Measurements from ENCODE around the gene TRPM3.

DNA sequence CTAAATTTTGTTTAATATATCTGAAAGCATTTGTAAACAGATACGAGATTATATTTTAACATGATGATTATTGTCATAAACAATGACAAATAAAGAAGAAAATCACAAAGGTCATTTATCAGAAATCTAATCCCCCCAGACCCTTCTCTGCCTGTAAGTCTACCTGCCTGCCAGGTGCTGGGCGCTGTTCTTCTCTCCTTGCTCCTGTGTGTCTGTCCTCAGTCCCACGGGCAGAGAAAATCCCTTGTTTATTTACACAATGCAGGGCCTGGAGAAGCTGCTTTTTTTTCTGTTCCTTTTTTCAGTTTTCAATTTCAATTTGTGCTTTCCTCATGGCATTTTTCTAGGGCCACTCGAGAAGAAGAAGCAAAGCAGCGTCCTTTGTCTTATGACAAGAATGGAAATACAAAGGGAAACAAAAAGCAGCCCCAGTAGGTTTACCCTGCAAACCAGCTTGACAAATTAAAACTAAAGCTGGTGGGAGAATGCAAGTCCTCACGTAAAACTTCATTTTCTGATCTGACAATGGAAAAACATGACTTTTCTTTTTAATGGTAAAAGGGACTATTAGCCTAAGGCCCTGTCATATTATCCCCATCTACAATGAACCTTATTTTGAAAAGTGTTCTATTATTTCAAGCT, 424.6 kb downstream of the TRPM3 start:
- TF ChIP-seq TSHZ2 (CRISPR knock-in tag; IDR thresholded peaks at IDR 0.05): no peak
- TF ChIP-seq, protein P1, sequence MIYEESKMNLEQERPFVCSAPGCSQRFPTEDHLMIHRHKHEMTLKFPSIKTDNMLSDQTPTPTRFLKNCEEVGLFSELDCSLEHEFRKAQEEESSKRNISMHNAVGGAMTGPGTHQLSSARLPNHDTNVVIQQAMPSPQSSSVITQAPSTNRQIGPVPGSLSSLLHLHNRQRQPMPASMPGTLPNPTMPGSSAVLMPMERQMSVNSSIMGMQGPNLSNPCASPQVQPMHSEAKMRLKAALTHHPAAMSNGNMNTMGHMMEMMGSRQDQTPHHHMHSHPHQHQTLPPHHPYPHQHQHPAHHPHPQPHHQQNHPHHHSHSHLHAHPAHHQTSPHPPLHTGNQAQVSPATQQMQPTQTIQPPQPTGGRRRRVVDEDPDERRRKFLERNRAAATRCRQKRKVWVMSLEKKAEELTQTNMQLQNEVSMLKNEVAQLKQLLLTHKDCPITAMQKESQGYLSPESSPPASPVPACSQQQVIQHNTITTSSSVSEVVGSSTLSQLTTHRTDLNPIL (CRISPR knock-in tag; IDR thresholded peaks at IDR 0.05; ENCODE audit: low read depth): no peak
- TF ChIP-seq GLIS3 (CRISPR knock-in tag; IDR thresholded peaks at IDR 0.05): no peak
- no peak for TF ChIP-seq TOX (CRISPR knock-in tag; IDR thresholded peaks at IDR 0.05; ENCODE audit: borderline replicate concordance)
- no peak for TF ChIP-seq SNAI2 (CRISPR knock-in tag; IDR thresholded peaks at IDR 0.05)
- TF ChIP-seq ZC3H10 (CRISPR knock-in tag; IDR thresholded peaks at IDR 0.05): no peak
- TF ChIP-seq, protein P2, sequence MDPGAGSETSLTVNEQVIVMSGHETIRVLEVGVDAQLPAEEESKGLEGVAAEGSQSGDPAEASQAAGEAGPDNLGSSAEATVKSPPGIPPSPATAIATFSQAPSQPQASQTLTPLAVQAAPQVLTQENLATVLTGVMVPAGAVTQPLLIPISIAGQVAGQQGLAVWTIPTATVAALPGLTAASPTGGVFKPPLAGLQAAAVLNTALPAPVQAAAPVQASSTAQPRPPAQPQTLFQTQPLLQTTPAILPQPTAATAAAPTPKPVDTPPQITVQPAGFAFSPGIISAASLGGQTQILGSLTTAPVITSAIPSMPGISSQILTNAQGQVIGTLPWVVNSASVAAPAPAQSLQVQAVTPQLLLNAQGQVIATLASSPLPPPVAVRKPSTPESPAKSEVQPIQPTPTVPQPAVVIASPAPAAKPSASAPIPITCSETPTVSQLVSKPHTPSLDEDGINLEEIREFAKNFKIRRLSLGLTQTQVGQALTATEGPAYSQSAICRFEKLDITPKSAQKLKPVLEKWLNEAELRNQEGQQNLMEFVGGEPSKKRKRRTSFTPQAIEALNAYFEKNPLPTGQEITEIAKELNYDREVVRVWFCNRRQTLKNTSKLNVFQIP (CRISPR knock-in tag; IDR thresholded peaks at IDR 0.05; ENCODE audit: borderline replicate concordance, low read depth): no peak
- no peak for TF ChIP-seq TCF4 (CRISPR knock-in tag; IDR thresholded peaks at IDR 0.05; ENCODE audit: borderline replicate concordance)

Measured in SK-N-SH treated with all-trans-retinoic acid at 6 μM for 48 hours (cell line).